GM21423 (cell line): ENCODE results near the gene EGR4.

ENCODE experiments used
- ATAC-seq: cut with Tn5 transposase; IDR thresholded peaks from one replicate; pipeline ENCODE4 v1.9.1; 2021; ENCODE audit warnings: mild to moderate bottlenecking, moderate library complexity; ENCODE audit not compliant: unreplicated experiment

The EGR4 gene

GRCh38 chr2:73293534-73294171 is at the start of gene EGR4:
EGR4 (minus strand) TSS chr2:73293548; CDS start chr2:73293317, 231 bp downstream.
- peak; percentile 90 for ATAC-seq

- ATAC-seq = no peak
These were observed 47.7 kb upstream of the EGR4 start for GRCh38 chr2:73341039-73341438.

- no peak for ATAC-seq
These were observed 45.9 kb upstream of the EGR4 start for GRCh38 chr2:73339201-73339600.

GRCh38 chr2:73337828-73338227 is 44.5 kb upstream of the EGR4 start:
- ATAC-seq = peak; percentile 44

GRCh38 chr2:73334620-73335019 is 41.3 kb upstream of the EGR4 start:
- no peak for ATAC-seq

- no peak for ATAC-seq
These were observed 40.7 kb upstream of the EGR4 start for GRCh38 chr2:73334045-73334444.

GRCh38 chr2:73333564-73333963 is 40.2 kb upstream of the EGR4 start:
- ATAC-seq = no peak

GRCh38 chr2:73324126-73324725 is 30.9 kb upstream of the EGR4 start:
- no peak for ATAC-seq

GRCh38 chr2:73323551-73323950 is 30.2 kb upstream of the EGR4 start:
- no peak for ATAC-seq

GRCh38 chr2:73314441-73314840 is 21.1 kb upstream of the EGR4 start:
- no peak for ATAC-seq

GRCh38 chr2:73307720-73308119 is 14.4 kb upstream of the EGR4 start:
- no peak for ATAC-seq

GRCh38 chr2:73301636-73302035 is 8.3 kb upstream of the EGR4 start:
- no peak for ATAC-seq

- no peak for ATAC-seq
These were observed 7.6 kb upstream of the EGR4 start for GRCh38 chr2:73300926-73301325.

- no peak for ATAC-seq
These were observed 4.2 kb upstream of the EGR4 start for GRCh38 chr2:73297586-73297985.

GRCh38 chr2:73297151-73297559 is 3.8 kb upstream of the EGR4 start:
- ATAC-seq = no peak

GRCh38 chr2:73295751-73296400 is 2.5 kb upstream of the EGR4 start:
- no peak for ATAC-seq

GRCh38 chr2:73294239-73294638 is 891 bp upstream of the EGR4 start:
- ATAC-seq = no peak

GRCh38 chr2:73292906-73293533 is 328 bp downstream of the EGR4 start:
- no peak for ATAC-seq

GRCh38 chr2:73292316-73292905 is 937 bp downstream of the EGR4 start:
- ATAC-seq = no peak

- ATAC-seq = no peak
These were observed 1.7 kb downstream of the EGR4 start for GRCh38 chr2:73291461-73292315.

- no peak for ATAC-seq
These were observed 2.3 kb downstream of the EGR4 start for GRCh38 chr2:73291093-73291460.
